PFSK-1 (cell line): ENCODE measurements around the gene DENND6B.

Experiments used
- POLR2AphosphoS5 ChIP-seq: IDR thresholded peaks from 2 replicates; pipeline ENCODE4 v1.6.1; 2012; ENCODE audit warnings: low read depth, mild to moderate bottlenecking, control low read depth, low read length, moderate library complexity
- SIN3A ChIP-seq: IDR thresholded peaks from 2 replicates; pipeline ENCODE4 v1.6.1; 2012; ENCODE audit warnings: mild to moderate bottlenecking, low read length, moderate library complexity, borderline replicate concordance; ENCODE audit not compliant: insufficient read depth
- TAF1 ChIP-seq: IDR thresholded peaks from 2 replicates; pipeline ENCODE4 v1.6.1; 2012; ENCODE audit warnings: low read length, control low read depth, borderline replicate concordance; ENCODE audit not compliant: insufficient read depth

- no peak for TF ChIP-seq POLR2AphosphoS5
- no peak for TF ChIP-seq SIN3A
- no peak for TF ChIP-seq TAF1
Observed at GRCh38 chr22:50312371-50312770, 14.4 kb downstream of the DENND6B start.
